Endodermal cell (in vitro differentiated cells): ENCODE results near the gene ITGA8. TPM values are rescaled to one million over a fixed set of nuclear protein-coding genes. Genes with fewer than 3 reads are reported as not detected.
"Not testable (repeated sequence)": the region's sequence is repeated elsewhere in the genome, so short reads cannot be mapped to it uniquely, and the experiment has no call there.

ENCODE experiments used
- DNase-seq: peaks from one replicate; pipeline ENCODE4 v3.0.0-alpha.2; 2017
- H3K27ac ChIP-seq: 2 replicates; pipeline ENCODE4 v1.5.1; 2013; ENCODE audit warnings: mild to moderate bottlenecking, low read depth, low read length, moderate library complexity
- H3K27me3 ChIP-seq: 2 replicates; pipeline ENCODE4 v1.6.1; 2013; ENCODE audit warnings: mild to moderate bottlenecking, low read length, moderate library complexity; ENCODE audit not compliant: insufficient read depth, control insufficient read depth, poor library complexity, severe bottlenecking
- H3K36me3 ChIP-seq: 2 replicates; pipeline ENCODE4 v1.7.0; 2013; ENCODE audit warnings: mild to moderate bottlenecking, low read length, moderate library complexity; ENCODE audit not compliant: control insufficient read depth, insufficient read depth
- H3K4me1 ChIP-seq: one replicate; pipeline ENCODE4 v1.7.0; 2013; ENCODE audit warnings: low read length; ENCODE audit not compliant: control insufficient read depth, insufficient read depth
- H3K4me3 ChIP-seq: 2 replicates; pipeline ENCODE4 v1.5.1; 2013; ENCODE audit warnings: mild to moderate bottlenecking, low read length, moderate library complexity
- H3K9ac ChIP-seq: 2 replicates; pipeline ENCODE4 v1.6.1; 2013; ENCODE audit warnings: mild to moderate bottlenecking, low read length, moderate library complexity; ENCODE audit not compliant: poor library complexity, severe bottlenecking; ENCODE audit errors: extremely low read depth
- H3K9me3 ChIP-seq: 2 replicates; pipeline ENCODE4 v1.6.1; 2013; ENCODE audit warnings: mild to moderate bottlenecking, low read length, moderate library complexity; ENCODE audit not compliant: control insufficient read depth
- H3K27ac Mint-ChIP-seq: 2 replicates; pipeline ENCODE4 v1.8.0; 2020; ENCODE audit warnings: mixed read lengths
- H3K27me3 Mint-ChIP-seq: 2 replicates; pipeline ENCODE4 v1.8.0; 2021; ENCODE audit warnings: mild to moderate bottlenecking, mixed read lengths; ENCODE audit not compliant: insufficient read depth
- H3K36me3 Mint-ChIP-seq: 2 replicates; pipeline ENCODE4 v1.8.0; 2020; ENCODE audit warnings: low read depth, mixed read lengths
- H3K4me1 Mint-ChIP-seq: 2 replicates; pipeline ENCODE4 v1.8.0; 2020; ENCODE audit warnings: mixed read lengths
- H3K4me3 Mint-ChIP-seq: 2 replicates; pipeline ENCODE4 v1.8.0; 2020; ENCODE audit warnings: mild to moderate bottlenecking, moderate library complexity, mixed read lengths
- H3K9me3 Mint-ChIP-seq: 2 replicates; pipeline ENCODE4 v1.8.0; 2020; ENCODE audit warnings: mild to moderate bottlenecking, mixed read lengths
- CTCF ChIP-seq: fragments of 200-600 bp; sonication (generic); conservative IDR thresholded peaks from 2 replicates; pipeline ENCODE4 v1.5.0; 2021; ENCODE audit warnings: antibody characterized with exemption, mild to moderate bottlenecking
- WGBS, 2 experiments: methylation state at CpG; one replicate each; pipeline versions ENCODE4 v1.1.5 to v1.1.7; 2013; ENCODE audit warnings: missing lambda C conversion rate in 2 of 2, mixed read lengths in 1 of 2; ENCODE audit not compliant: insufficient coverage in 1 of 2, insufficient read length in 1 of 2; 5-methylcytosine and 5-hydroxymethylcytosine counted together
- total RNA-seq, 2 donors: library from RNA; stranded (reverse); fragmentation: NEBNext Ultra II Directional in 1 of 2; extraction: Animal tissue kit (Norgen Biotek cat#: 25700) in 1 of 2; gene quantifications; 2 replicates in 1 of 2; 3 replicates in 1 of 2; pipeline ENCODE4 v1.2.1, GENCODE V29; 2021

The ITGA8 gene
- total RNA-seq, 2 donors from 2014 or later, result 0.24 to 0.40 TPM

GRCh38 chr10:15562578-15562977 lies 157.1 kb downstream of the ITGA8 start:
- Mint-ChIP-seq H3K9me3 (no peaks in the 10 kb centered on the region), H3K27ac (no peak overlapping the region), H3K4me3 (no peak overlapping the region), H3K4me1 (no peaks in the 10 kb centered on the region), H3K27me3 (no peaks in the 10 kb centered on the region), H3K36me3 (no peaks in the 10 kb centered on the region)
- no peak overlapping the region for H3K9ac ChIP-seq
- no peak overlapping the region for H3K4me3 ChIP-seq
- no peaks in the 10 kb centered on the region for H3K27me3 ChIP-seq
- no peaks in the 10 kb centered on the region for H3K36me3 ChIP-seq
- no peak for DNase-seq
- WGBS, 2 experiments, result 87 to 95% methylated on average over 3 to 5 of the region's 5 CpGs
- TF ChIP-seq CTCF, result no peak
- H3K27ac ChIP-seq, result no peak overlapping the region
- no peaks in the 10 kb centered on the region for H3K4me1 ChIP-seq
- H3K9me3 ChIP-seq, result no peaks in the 10 kb centered on the region

GRCh38 chr10:15562116-15562515 lies 157.6 kb downstream of the ITGA8 start:
- Mint-ChIP-seq H3K36me3 (no peaks in the 10 kb centered on the region), H3K27ac (no peak overlapping the region), H3K4me3 (no peak overlapping the region), H3K4me1 (no peaks in the 10 kb centered on the region), H3K9me3 (no peaks in the 10 kb centered on the region), H3K27me3 (no peaks in the 10 kb centered on the region)
- no peak overlapping the region for H3K4me3 ChIP-seq
- TF ChIP-seq CTCF, result no peak
- no peaks in the 10 kb centered on the region for H3K4me1 ChIP-seq
- H3K27me3 ChIP-seq, result no peaks in the 10 kb centered on the region
- no peaks in the 10 kb centered on the region for H3K9me3 ChIP-seq
- H3K36me3 ChIP-seq, result no peaks in the 10 kb centered on the region
- 94 to 95% methylated on average over 10 of the region's 10 CpGs for WGBS, 2 experiments
- no peak for DNase-seq
- H3K27ac ChIP-seq, result no peak overlapping the region
- H3K9ac ChIP-seq, result no peak overlapping the region

GRCh38 chr10:15558136-15558535 lies 161.6 kb downstream of the ITGA8 start:
- no peaks in the 10 kb centered on the region for H3K27me3 ChIP-seq
- no peak overlapping the region for H3K9ac ChIP-seq
- TF ChIP-seq CTCF, result no peak
- Mint-ChIP-seq H3K36me3 (no peaks in the 10 kb centered on the region), H3K27me3 (no peaks in the 10 kb centered on the region), H3K9me3 (no peaks in the 10 kb centered on the region), H3K4me3 (no peak overlapping the region), H3K4me1 (no peaks in the 10 kb centered on the region), H3K27ac (no peak overlapping the region)
- DNase-seq, result no peak
- H3K4me1 ChIP-seq, result no peaks in the 10 kb centered on the region
- H3K4me3 ChIP-seq, result no peak overlapping the region
- H3K9me3 ChIP-seq, result no peaks in the 10 kb centered on the region
- H3K36me3 ChIP-seq, result no peaks in the 10 kb centered on the region
- WGBS, 2 experiments, result 85 to 96% methylated on average over 2 to 5 of the region's 5 CpGs
- H3K27ac ChIP-seq, result no peak overlapping the region

- not testable (repeated sequence) for H3K4me1 ChIP-seq, H3K27ac ChIP-seq, H3K4me1 Mint-ChIP-seq, H3K9me3 ChIP-seq, H3K9ac ChIP-seq, H3K9me3 Mint-ChIP-seq, H3K36me3 ChIP-seq, H3K36me3 Mint-ChIP-seq, H3K27ac Mint-ChIP-seq, DNase-seq, H3K27me3 ChIP-seq, H3K27me3 Mint-ChIP-seq, H3K4me3 Mint-ChIP-seq, H3K4me3 ChIP-seq
- 76 to 86% methylated on average over 3 of the region's 3 CpGs for WGBS, 2 experiments
Measured at GRCh38 chr10:15557168-15557567, 162.6 kb downstream of the ITGA8 start.
